Measurements from ENCODE around the gene ERVFRD-1. TPM values are rescaled to one million over a fixed set of nuclear protein-coding genes. Genes with fewer than 3 reads are reported as not detected.

Gene ERVFRD-1
- total RNA-seq, 1 donor from 2014 or later, result not detected

- intact Hi-C loops (cut with DNase I), result loop anchor here (5.0 kb wide), 1 partner anchor 117 kb away; no protein-coding TSS in a partner anchor
- no peak for TF ChIP-seq CTCF (IDR thresholded peaks at IDR 0.05)
These were observed 41.8 kb downstream of the ERVFRD-1 start for GRCh38 chr6:11069760-11070159.

GRCh38 chr6:11067348-11067747 lies 44.2 kb downstream of the ERVFRD-1 start:
- no peak for DNase-seq (ENCODE audit: low spot score in 2 of 2)
- no peak overlapping the region for H3K4me3 ChIP-seq
- H3K36me3 ChIP-seq, result no peaks in the 10 kb centered on the region
- intact Hi-C loops (cut with DNase I), result loop anchor here (5.0 kb wide), 1 partner anchor 115 kb away; no protein-coding TSS in a partner anchor
- no peak overlapping the region for H3K27ac ChIP-seq
- TF ChIP-seq CTCF (IDR thresholded peaks at IDR 0.05), result no peak
- H3K9me3 ChIP-seq, result no peaks in the 10 kb centered on the region
- no peaks in the 10 kb centered on the region for H3K4me1 ChIP-seq
- H3K27me3 ChIP-seq, result no peaks in the 10 kb centered on the region

More at GRCh38 chr6:11069760-11070159, 41.8 kb downstream of the ERVFRD-1 start:
- H3K4me3 ChIP-seq, result no peak overlapping the region
- H3K4me1 ChIP-seq, result no peaks in the 10 kb centered on the region
- no peaks in the 10 kb centered on the region for H3K9me3 ChIP-seq
- no peaks in the 10 kb centered on the region for H3K27me3 ChIP-seq
- H3K36me3 ChIP-seq, result no peaks in the 10 kb centered on the region
- no peak for DNase-seq (ENCODE audit: low spot score in 2 of 2)
- H3K27ac ChIP-seq, result no peak overlapping the region

GRCh38 chr6:11066505-11067347 lies 44.8 kb downstream of the ERVFRD-1 start:
- Histone ChIP-seq H3K27me3 (no peaks in the 10 kb centered on the region), H3K36me3 (no peaks in the 10 kb centered on the region), H3K27ac (no peak overlapping the region), H3K4me1 (no peaks in the 10 kb centered on the region), H3K4me3 (no peak overlapping the region), H3K9me3 (no peaks in the 10 kb centered on the region)
- DNase-seq (ENCODE audit: low spot score in 2 of 2), result no peak
- intact Hi-C loops (cut with DNase I), result loop anchor here (5.0 kb wide), 1 partner anchor 114 kb away; no protein-coding TSS in a partner anchor
- TF ChIP-seq CTCF (IDR thresholded peaks at IDR 0.05), result no peak

- H3K4me1 ChIP-seq, result no peaks in the 10 kb centered on the region
- H3K36me3 ChIP-seq, result no peaks in the 10 kb centered on the region
- intact Hi-C loops (cut with DNase I), result loop anchor here (5.0 kb wide), 1 partner anchor 113 kb away; no protein-coding TSS in a partner anchor
- no peaks in the 10 kb centered on the region for H3K9me3 ChIP-seq
- H3K4me3 ChIP-seq, result no peak overlapping the region
- TF ChIP-seq CTCF (IDR thresholded peaks at IDR 0.05), result no peak
- no peaks in the 10 kb centered on the region for H3K27me3 ChIP-seq
- no peak for DNase-seq (ENCODE audit: low spot score in 2 of 2)
- H3K27ac ChIP-seq, result no peak overlapping the region
These were observed 45.9 kb downstream of the ERVFRD-1 start for GRCh38 chr6:11065436-11066202.

GRCh38 chr6:11064836-11065235 lies 46.7 kb downstream of the ERVFRD-1 start:
- Histone ChIP-seq H3K4me1 (no peaks in the 10 kb centered on the region), H3K9me3 (no peaks in the 10 kb centered on the region), H3K4me3 (no peak overlapping the region), H3K27me3 (no peaks in the 10 kb centered on the region), H3K36me3 (no peaks in the 10 kb centered on the region), H3K27ac (no peak overlapping the region)
- no peak for TF ChIP-seq CTCF (IDR thresholded peaks at IDR 0.05)
- no peak for DNase-seq (ENCODE audit: low spot score in 2 of 2)
- intact Hi-C loops (cut with DNase I), result loop anchor here (5.0 kb wide), 1 partner anchor 113 kb away; no protein-coding TSS in a partner anchor

All from ascending aorta (tissue), 2 donors.